GM19324 (cell line): ENCODE data around the gene RPS27.
"Not testable (repeated sequence)": the region's sequence is repeated elsewhere in the genome, so short reads cannot be mapped to it uniquely, and the experiment has no call there.

Experiments used
- ATAC-seq: cut with Tn5 transposase; IDR thresholded peaks from one replicate; pipeline ENCODE4 v1.9.1; 2021; ENCODE audit warnings: mild to moderate bottlenecking, moderate library complexity; ENCODE audit not compliant: unreplicated experiment, low FRiP score

The RPS27 gene

GRCh38 chr1:153960206-153960605, 30.4 kb upstream of the RPS27 start:
- ATAC-seq: no peak

GRCh38 chr1:153961421-153961820, 29.1 kb upstream of the RPS27 start:
- no peak for ATAC-seq

DNA sequence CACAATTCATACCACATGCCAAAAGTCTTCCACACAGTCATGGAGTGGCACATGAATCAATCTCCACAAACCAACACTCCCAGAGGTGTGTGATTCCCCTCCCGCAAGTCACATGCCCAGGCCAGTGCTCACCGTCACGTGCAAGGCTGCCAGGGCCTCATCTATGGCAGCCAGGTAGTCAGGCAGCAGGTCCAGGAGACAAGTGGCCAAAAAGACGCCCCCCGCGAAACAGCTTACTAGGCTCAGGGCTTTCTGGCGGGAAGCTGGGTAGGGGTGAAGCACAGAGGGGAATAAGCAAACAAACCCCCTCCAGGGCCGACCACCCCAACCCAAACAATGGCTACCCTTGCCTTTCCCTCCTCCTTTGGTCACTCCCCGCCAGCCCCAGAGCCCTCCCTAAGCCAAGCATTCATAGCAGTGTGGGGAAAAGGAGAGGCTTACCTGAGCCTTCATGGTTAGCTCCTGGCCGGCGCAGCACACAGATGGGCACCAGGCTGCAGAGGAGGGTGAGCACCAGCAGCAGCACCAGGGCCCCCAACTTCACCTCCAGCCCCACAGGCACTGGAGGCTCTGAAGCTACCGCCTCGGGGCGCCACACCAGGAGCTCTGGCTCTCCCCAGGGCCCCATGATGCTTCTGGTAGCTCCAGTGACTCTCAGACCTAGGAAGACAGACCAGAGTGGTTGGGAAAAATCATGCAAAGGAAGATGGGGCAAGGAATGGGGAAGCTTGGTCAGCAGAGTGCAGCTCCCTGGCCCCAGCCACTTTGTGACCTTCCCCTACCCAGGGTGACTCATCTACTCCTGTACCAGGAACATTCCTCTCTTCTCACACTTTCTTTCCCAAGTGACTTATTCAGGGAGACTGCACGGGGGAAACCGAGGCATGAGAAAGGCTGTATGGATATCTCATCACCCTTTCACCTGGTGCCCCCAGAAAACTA, 28.2 kb upstream of the RPS27 start:
- ATAC-seq: no peak

DNA sequence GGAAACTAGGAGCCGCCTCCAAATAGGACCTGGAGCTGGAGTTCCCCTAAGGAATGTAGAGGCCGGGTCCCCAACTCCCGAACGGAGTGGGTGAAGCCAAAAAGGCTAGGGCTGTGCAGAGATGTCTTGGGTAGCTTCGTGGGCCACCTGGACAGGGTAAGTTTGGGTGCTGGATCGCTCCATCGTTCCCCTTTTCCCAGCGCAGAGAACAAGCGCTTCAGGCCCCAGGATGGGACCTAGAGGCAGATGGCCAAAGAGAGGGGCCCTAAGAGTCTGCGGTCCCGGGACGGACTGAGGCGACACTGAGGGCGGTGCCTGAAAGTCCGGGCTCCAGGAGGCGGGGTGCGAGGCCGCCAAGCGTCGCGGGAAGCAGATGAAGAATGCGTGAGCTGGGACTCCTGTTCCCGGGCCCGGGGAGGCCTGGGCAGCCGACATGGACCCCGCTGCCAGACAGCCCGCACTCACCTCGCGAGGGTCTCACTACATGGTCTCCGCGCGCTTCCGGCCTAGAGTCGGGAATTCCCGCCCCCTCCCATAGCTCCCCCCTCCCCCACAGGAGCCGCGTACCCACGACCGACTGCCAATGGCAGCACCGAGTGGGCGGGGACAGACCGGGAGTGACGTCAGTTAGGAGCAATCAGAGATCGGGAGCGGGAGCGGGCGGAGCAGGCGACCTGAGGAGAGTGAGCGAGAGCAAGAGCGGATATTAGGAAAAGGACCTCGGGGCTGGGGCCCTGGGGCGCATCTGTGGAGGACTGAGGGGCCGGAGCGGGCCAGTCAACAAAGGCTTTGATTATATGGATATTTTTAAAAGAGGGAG, 27.3 kb upstream of the RPS27 start, which contains the start of gene SLC39A1:
Gene SLC39A1 (minus strand): TSS at position 508 of the 820 bp plus-strand sequence. CDS start 822 bp downstream, outside the sequence.
- peak; percentile 57 for ATAC-seq

DNA sequence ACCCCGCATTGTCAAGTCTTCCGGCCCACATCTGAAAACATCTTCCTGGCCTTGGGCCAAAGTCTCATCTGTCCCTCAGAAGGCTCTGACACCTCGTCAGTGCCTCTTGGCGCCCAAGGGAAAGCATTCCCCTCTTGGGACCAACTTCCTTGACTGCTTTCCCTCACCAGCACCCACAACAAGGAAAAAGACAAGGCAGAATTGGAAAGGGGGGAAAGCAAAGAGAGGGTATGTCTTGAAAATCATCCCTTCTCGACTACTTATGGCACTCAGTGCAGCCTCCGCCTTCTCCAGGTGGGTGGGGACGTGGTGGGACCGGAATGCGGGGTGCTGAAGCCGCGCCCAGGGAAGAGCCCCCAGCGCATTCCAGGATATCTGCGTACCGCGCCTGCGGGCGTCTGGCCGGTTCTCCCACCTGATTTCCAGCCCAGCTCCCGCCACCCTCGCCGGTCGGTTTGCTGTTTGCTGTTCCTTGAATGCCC, 26.7 kb upstream of the RPS27 start:
- no peak for ATAC-seq

DNA sequence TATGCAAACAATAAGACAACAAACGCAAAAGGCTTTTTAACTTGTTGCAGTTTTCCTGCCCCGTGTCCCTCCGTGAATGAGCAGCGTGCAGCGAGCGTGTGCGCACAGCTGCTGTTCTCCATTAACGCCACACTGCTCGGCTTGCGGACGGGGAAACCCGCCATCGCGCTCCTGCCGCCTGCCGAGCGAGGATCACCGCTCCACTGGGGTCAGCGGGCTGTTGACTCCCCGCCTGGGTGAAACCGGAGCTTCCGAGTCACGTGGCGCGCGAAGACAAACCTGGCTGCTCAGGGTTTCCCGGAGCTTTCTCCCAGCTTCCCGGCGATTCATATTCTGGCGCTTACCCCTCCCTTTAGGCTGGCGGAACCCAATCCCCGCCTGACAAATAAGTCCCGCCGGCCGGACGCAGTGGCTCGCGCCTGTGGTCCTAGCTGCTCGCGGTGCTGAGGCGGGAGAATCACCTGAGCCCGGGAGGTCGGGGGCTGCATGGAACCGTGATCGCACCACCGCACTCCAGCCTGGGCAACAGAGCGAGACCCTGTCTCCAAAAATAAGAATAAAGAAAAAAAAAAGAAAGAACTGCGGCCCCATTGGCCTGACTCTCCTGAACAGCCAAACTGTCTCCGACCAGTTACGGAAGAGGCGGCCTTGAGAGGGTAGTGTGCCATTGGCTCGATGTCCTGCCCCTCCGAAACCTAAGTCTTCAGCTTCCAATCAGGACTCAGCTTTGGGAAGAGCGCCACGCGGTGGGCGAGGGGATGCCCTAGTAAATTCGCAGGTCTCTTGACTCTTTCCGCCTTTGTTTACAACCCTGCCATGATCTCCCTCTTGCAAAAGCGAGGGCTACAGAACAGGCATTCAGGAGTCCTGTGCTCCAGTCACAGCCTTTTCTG, 23.2 kb upstream of the RPS27 start, which contains the start of gene CREB3L4:
Gene CREB3L4 (plus strand): TSS at position 796 of the 893 bp plus-strand sequence. CDS start 624 bp downstream, outside the sequence.
- peak; percentile 65 for ATAC-seq

- no peak for ATAC-seq
Observed at GRCh38 chr1:153968000-153968363, 22.6 kb upstream of the RPS27 start.

GRCh38 chr1:153968408-153968807, 22.2 kb upstream of the RPS27 start:
- ATAC-seq: no peak

DNA sequence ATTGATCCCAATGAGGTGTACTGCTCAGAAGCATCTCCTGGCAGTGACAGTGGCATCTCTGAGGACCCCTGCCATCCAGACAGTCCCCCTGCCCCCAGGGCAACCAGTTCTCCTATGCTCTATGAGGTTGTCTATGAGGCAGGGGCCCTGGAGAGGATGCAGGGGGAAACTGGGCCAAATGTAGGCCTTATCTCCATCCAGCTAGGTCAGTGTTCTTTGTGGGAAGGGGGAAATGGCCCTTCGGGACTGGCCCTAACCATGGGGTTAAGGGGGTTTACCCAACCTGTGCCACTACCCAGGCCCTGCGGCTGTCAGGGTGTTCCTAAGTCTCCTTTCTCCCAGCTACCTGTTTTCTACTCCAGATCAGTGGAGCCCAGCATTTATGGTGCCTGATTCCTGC, 21.6 kb upstream of the RPS27 start:
- ATAC-seq: no peak

- no peak for ATAC-seq
Observed at GRCh38 chr1:153970346-153970745, 20.2 kb upstream of the RPS27 start.

DNA sequence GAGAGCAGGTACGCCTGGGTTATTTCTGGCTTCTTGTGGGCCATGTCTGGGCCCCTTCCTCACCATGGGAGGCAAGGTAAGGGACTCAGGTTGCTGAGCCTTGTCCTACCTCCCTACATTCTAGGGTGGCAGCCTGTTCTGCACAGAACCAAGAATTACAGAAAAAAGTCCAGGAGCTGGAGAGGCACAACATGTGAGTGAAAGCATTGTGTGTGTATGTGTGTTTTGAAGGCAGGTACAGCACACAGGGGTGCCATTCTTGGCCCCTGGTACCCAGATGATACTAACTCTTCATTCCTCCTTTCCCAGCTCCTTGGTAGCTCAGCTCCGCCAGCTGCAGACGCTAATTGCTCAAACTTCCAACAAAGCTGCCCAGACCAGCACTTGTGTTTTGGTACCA, 17.5 kb upstream of the RPS27 start:
- ATAC-seq: no peak

GRCh38 chr1:153973525-153973924, 17.0 kb upstream of the RPS27 start:
- ATAC-seq: no peak

- peak; percentile 2 for ATAC-seq
Observed at GRCh38 chr1:153976819-153977249, 13.7 kb upstream of the RPS27 start.

DNA sequence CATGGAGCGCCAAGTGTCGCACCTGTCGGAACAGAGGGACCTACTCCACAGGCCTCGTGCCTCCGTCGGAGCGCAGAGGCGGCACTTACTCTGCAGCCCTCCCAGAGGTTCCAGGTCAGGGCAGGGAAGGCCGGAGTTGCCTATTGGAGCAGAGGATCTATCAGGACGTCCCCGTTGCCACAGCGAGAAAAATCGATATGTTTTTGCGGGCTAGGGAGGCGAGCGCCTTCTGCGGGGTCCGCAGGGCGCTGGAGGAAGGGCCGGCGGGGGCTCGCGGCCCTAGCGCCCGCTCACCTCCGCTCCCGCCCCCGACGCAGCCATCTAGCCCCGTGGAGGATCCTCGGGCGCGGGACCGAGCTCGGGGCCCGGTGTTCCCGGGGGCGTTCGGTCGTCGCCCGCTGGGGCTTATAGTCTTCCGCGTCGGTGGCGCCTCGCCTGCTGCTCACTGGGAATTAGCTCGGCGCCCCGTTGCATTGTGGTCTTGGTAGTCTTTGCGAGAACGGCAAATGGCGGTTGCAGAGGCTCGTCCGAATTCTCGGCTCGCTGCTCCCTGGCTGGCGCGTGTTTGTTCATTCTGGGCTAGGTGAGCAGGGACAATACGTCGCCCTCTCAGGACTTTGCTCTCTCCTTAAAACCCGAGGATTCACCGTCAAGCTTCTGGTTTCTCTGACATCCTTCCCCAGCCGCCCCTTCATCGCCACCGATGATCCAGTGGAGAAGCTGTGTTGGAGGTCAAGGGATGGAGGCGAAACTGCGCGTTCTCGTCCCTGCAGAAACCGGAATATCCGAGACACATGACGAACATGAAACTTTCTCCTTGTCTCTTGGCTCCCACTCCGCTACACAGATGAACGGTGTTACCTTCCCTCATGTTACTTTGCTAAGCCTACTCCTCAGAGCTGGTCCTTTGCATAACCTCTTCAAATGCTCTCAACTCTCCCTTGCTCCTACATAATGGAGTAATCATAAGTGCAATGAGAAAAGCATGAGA, 13.0 kb upstream of the RPS27 start, which contains the start of gene JTB:
Gene JTB (minus strand): TSS at position 425 of the 991 bp plus-strand sequence. CDS start 422 bp downstream, at position 3.
- peak; percentile 71 for ATAC-seq

GRCh38 chr1:153978274-153978909, 12.2 kb upstream of the RPS27 start:
- no peak for ATAC-seq

DNA sequence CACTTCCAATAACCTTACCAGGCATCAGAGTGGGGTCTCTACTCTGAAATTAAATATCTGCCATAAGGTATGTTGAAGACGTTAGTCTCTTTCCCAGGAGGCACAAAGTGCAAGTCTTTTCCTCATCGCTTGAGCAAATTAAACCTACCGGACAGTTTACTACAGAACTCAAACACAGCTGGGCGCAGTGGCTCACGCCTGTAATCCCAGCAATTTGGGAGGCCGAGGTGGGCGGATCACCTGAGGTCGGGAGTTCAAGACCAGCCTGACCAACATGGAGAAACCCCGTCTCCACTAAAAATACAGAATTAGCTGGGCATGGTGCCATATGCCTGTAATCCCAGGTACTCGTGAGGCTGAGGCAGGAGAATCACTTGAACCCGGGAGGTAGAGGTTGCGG, 11.5 kb upstream of the RPS27 start:
- ATAC-seq: not testable (repeated sequence)

GRCh38 chr1:153981735-153982134, 8.8 kb upstream of the RPS27 start:
- not testable (repeated sequence) for ATAC-seq
